Heart left ventricle (tissue), 16 donors: ENCODE data around the gene ASIC4. TPM values are rescaled to one million over a fixed set of nuclear protein-coding genes. Genes with fewer than 3 reads are reported as not detected.
A peak's percentile ranks its signal among the peaks of the same experiment; 100 is the strongest.

ENCODE experiments used
- ATAC-seq, 4 donors: fragments of 200-7000 bp; cut with Tn5 transposase; one replicate each; pipeline ENCODE4 v1.9.1; 2020 to 2022; ENCODE audit warnings: moderate library complexity in 4 of 4, mild to moderate bottlenecking in 3 of 4, moderate number of reproducible peaks in 1 of 4
- DNase-seq, 5 donors: peaks; one replicate each; pipeline ENCODE4 v3.0.0-alpha.2; 2020
- H3K27ac ChIP-seq, 12 donors: fragments of 200-600 bp; sonication (generic) in 4 of 12; one replicate each; pipeline versions ENCODE4 v1.5.0 to v1.8.0; 2016 to 2022; ENCODE audit warnings: mild to moderate bottlenecking in 2 of 12
- H3K27me3 ChIP-seq, 9 donors: fragments of 200-600 bp; sonication (generic) in 2 of 9; one replicate each; pipeline versions ENCODE4 v1.5.1 to v1.8.0; 2016 to 2022; ENCODE audit warnings: mild to moderate bottlenecking in 3 of 9
- H3K36me3 ChIP-seq, 9 donors: fragments of 200-600 bp; sonication (generic) in 2 of 9; one replicate each; pipeline versions ENCODE4 v1.5.0 to v1.8.0; 2018 to 2022; ENCODE audit warnings: mild to moderate bottlenecking in 2 of 9
- H3K4me1 ChIP-seq, 12 donors: fragments of 200-600 bp; sonication (generic) in 4 of 12; one replicate each; pipeline versions ENCODE4 v1.5.0 to v1.8.0; 2016 to 2022; ENCODE audit warnings: mild to moderate bottlenecking in 3 of 12
- H3K4me3 ChIP-seq, 12 donors: fragments of 200-600 bp; sonication (generic) in 4 of 12; one replicate each; pipeline versions ENCODE4 v1.5.0 to v1.8.0; 2017 to 2022; ENCODE audit warnings: mild to moderate bottlenecking in 9 of 12, moderate library complexity in 4 of 12
- H3K9me3 ChIP-seq, 12 donors: fragments of 200-600 bp; sonication (generic) in 4 of 12; one replicate each; pipeline versions ENCODE4 v1.5.0 to v1.8.0; 2016 to 2022; ENCODE audit warnings: mild to moderate bottlenecking in 1 of 12
- CTCF ChIP-seq, 12 donors: fragments of 200-600 bp; sonication (generic) in 4 of 12; IDR thresholded peaks; one replicate each; pipeline versions ENCODE4 v1.5.0 to v1.8.0; 2018 to 2022; ENCODE audit warnings: antibody characterized with exemption in 12 of 12, mild to moderate bottlenecking in 5 of 12
- POLR2A ChIP-seq, 2 donors: fragments of 450-650 bp; IDR thresholded peaks; one replicate each; pipeline ENCODE4 v1.6.1; 2017; ENCODE audit warnings: antibody characterized with exemption in 2 of 2, mild to moderate bottlenecking in 2 of 2, moderate library complexity in 2 of 2
- WGBS, 4 donors: extraction: QIAGEN DNeasy Blood & Tissue Kit in 2 of 4; methylation state at CpG; one replicate each; pipeline versions ENCODE4 v1.1.5 to v1.1.7; 2013 to 2018; 5-methylcytosine and 5-hydroxymethylcytosine counted together
- intact Hi-C, 10 donors: fragments of 100-400 bp; cut with DNase I; formaldehyde crosslinking; loops; one replicate each; pipeline versions ENCODE4 v1.11.1 to v1.14.2; 2022
- polyA plus RNA-seq, 2 donors: library from polyadenylated mRNA; stranded (reverse); fragments of 200-250 nt; gene quantifications; one replicate each; pipeline ENCODE4 v1.2.3, GENCODE V29; 2013
- total RNA-seq, 9 donors: library from RNA; depleted of rRNA in 2 of 9; stranded (reverse); fragments of >200 nt in 2 of 9; fragmentation: NEBNext Ultra II Directional in 3 of 9; extraction: Animal tissue kit (Norgen Biotek cat#: 25700) in 3 of 9; gene quantifications; one replicate each; pipeline versions ENCODE4 v1.1.0 to v1.2.4, GENCODE V29; 2016 to 2023
- donor health status: ischemic (EF 13 %, LVEDD 7.1; RV severe dilation, severe dysfunction).
- donor health status: healthy with polysubstance abuse.
- donor health status: DM: no; HTN: yes; CAD: no.
- donor health status: DM: no; HTN: no; CAD: no.
- donor health status: ischemic (EF 25% LVEDD 6.9; RV normal size, moderate dysfunction).
- donor health status: ischemic (EF 25% LVEDD 5.7; RV mildly dilated, moderate dysfunction).
- donor health status: healthy.
- donor health status: DM: yes; HTN: yes; CAD: no.
- donor health status: ischemic (EF 35%, LVEDD 5.7; RV mildly dilated, moderate dysfunction).
- donor health status: nonischemic (EF 11% LVEDD 7.7; RV severe dilation, severe dysfunction).
- donor health status: DM: yes; HTN: yes; CAD: no.
- donor health status: PGD.
- donor health status: ischemic (EF 29% LVEDD 5.4; RV normal size, mild dysfunction).
- donor health status: nonischemic (EF 23%, LVEDD 6.1; RV moderate dilation, normal function).

ASIC4 gene
- total and polyA plus RNA-seq, 11 donors, result 0.03 to 0.10 (median 0.08) TPM; not detected in 8

GRCh38 chr2:219496825-219497494 is 17.3 kb upstream of the ASIC4 start:
- WGBS, 4 donors, result 29 to 52% (median 39%) methylated on average over 29 to 61 of the region's 61 CpGs
- H3K27ac ChIP-seq, result peak overlapping the region in 9 of 12 donors; percentile 94 to 100 (median 98)
- peaks cover 0 to 10% (median 4%) of the 10 kb centered on the region in 9 donors for H3K36me3 ChIP-seq
- no peak for TF ChIP-seq POLR2A (IDR thresholded peaks at IDR 0.05)
- no peak for TF ChIP-seq CTCF (IDR thresholded peaks at IDR 0.05)
- intact Hi-C loops, result loop anchor here in 1 of 10 donors (5.0 kb wide), 1 partner anchor 35 kb away; no protein-coding TSS in a partner anchor
- H3K4me1 ChIP-seq, result peaks cover 0 to 53% (median 35%) of the 10 kb centered on the region in 12 donors
- peak overlapping the region in 10 of 12 donors; percentile 63 to 89 (median 78) for H3K4me3 ChIP-seq
- H3K27me3 ChIP-seq, result peaks cover 0 to 41% (median 0%) of the 10 kb centered on the region in 9 donors
- DNase-seq (no peak), ATAC-seq (no peak)
- H3K9me3 ChIP-seq, result no peaks in the 10 kb centered on the region

- H3K4me3 ChIP-seq, result peak overlapping the region; percentile 35 to 89 (median 78)
- H3K27ac ChIP-seq, result peak overlapping the region; percentile 94 to 100 (median 98)
- H3K27me3 ChIP-seq, result peaks cover 0 to 41% (median 0%) of the 10 kb centered on the region in 9 donors
- DNase-seq (peak; percentile 90 to 96 (median 96)), ATAC-seq (peak; percentile 72 to 85 (median 84))
- TF ChIP-seq CTCF (IDR thresholded peaks at IDR 0.05), result no peak
- peak; percentile 0 to 86 for TF ChIP-seq POLR2A (IDR thresholded peaks at IDR 0.05)
- no peaks in the 10 kb centered on the region for H3K9me3 ChIP-seq
- intact Hi-C loops, result loop anchor here in 3 of 10 donors (1.0 to 5.0 kb wide), 3 partner anchors 35 to 101 kb away; no protein-coding TSS in a partner anchor
- 7 to 30% (median 12%) methylated on average over 26 to 59 of the region's 59 CpGs for whole genome bisulfite sequencing, 4 donors
- H3K36me3 ChIP-seq, result peaks cover 0 to 13% (median 8%) of the 10 kb centered on the region in 9 donors
- peaks cover 0 to 50% (median 35%) of the 10 kb centered on the region in 12 donors for H3K4me1 ChIP-seq
These were observed 16.6 kb upstream of the ASIC4 start for GRCh38 chr2:219497495-219498279.

- peak; percentile 86 to 94 (median 88) for ATAC-seq
- intact Hi-C loops, result loop anchor here in 3 of 10 donors (1.0 to 5.0 kb wide), 3 partner anchors 34 to 100 kb away; no protein-coding TSS in a partner anchor
These were observed 15.8 kb upstream of the ASIC4 start, which contains the start of gene GMPPA for GRCh38 chr2:219498280-219499057. Gene GMPPA (plus strand): TSS chr2:219498891. CDS start chr2:219499976, 1,085 bp downstream.

More at GRCh38 chr2:219498280-219499057, 15.8 kb upstream of the ASIC4 start, which contains the start of gene GMPPA:
- H3K9me3 ChIP-seq, result no peaks in the 10 kb centered on the region
- peaks cover 0 to 37% (median 0%) of the 10 kb centered on the region in 9 donors for H3K27me3 ChIP-seq
- peak within 1 kb of the TSS; percentile 38 to 89 (median 78) for H3K4me3 ChIP-seq
- peaks cover 0 to 50% (median 35%) of the 10 kb centered on the region in 12 donors for H3K4me1 ChIP-seq
- 0% methylated on average over 31 to 49 of the region's 49 CpGs for WGBS, 4 donors
- peak within 1 kb of the TSS; percentile 94 to 100 (median 98) for H3K27ac ChIP-seq
- H3K36me3 ChIP-seq, result peaks cover 0 to 20% (median 12%) of the 10 kb centered on the region in 9 donors
- TF ChIP-seq CTCF (IDR thresholded peaks at IDR 0.05) (peak in 1 of 12 donors; percentile 31), POLR2A (IDR thresholded peaks at IDR 0.05) (peak in 1 of 2 donors; percentile 61)
- peak; percentile 96 to 98 (median 96) for DNase-seq
